GM12801 (cell line): ENCODE results near the gene SNX19.

Source experiments
- TF ChIP-seq, protein P1 (sequence below): IDR thresholded peaks from one replicate; pipeline ENCODE4 v1.5.1; 2011; ENCODE audit warnings: control low read depth; ENCODE audit not compliant: insufficient read length; ENCODE audit errors: extremely low read depth

SNX19 gene

GRCh38 chr11:130904380-130904779, 11.9 kb downstream of the SNX19 start:
- TF ChIP-seq, protein P1, sequence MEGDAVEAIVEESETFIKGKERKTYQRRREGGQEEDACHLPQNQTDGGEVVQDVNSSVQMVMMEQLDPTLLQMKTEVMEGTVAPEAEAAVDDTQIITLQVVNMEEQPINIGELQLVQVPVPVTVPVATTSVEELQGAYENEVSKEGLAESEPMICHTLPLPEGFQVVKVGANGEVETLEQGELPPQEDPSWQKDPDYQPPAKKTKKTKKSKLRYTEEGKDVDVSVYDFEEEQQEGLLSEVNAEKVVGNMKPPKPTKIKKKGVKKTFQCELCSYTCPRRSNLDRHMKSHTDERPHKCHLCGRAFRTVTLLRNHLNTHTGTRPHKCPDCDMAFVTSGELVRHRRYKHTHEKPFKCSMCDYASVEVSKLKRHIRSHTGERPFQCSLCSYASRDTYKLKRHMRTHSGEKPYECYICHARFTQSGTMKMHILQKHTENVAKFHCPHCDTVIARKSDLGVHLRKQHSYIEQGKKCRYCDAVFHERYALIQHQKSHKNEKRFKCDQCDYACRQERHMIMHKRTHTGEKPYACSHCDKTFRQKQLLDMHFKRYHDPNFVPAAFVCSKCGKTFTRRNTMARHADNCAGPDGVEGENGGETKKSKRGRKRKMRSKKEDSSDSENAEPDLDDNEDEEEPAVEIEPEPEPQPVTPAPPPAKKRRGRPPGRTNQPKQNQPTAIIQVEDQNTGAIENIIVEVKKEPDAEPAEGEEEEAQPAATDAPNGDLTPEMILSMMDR, result no peak

- TF ChIP-seq, protein P1, result no peak
These were observed 13.9 kb downstream of the SNX19 start for GRCh38 chr11:130902380-130902779.

DNA sequence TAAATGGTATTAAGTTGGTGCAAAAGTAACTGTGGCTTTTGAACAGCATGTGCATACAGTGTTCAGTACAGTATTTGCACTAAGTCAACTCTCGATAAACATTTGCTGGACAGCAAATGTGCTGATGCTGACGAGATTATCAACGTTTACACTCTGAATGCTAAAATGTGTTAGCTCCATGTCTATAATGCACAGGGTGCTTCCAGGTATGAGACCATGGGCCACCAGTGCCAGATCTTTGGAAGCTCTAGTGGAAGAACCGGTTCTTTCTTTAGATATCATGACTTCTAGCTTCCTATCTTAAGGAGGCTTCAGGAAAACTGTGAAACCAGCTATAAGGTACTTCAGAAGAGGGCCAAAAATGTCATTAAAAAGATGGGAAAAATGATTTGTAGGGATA, 17.2 kb downstream of the SNX19 start:
- TF ChIP-seq, protein P1, result no peak

GRCh38 chr11:130897262-130898182, 18.8 kb downstream of the SNX19 start:
- TF ChIP-seq, protein P1, result no peak

GRCh38 chr11:130894322-130895025, 21.8 kb downstream of the SNX19 start:
- TF ChIP-seq, protein P1, result no peak

DNA sequence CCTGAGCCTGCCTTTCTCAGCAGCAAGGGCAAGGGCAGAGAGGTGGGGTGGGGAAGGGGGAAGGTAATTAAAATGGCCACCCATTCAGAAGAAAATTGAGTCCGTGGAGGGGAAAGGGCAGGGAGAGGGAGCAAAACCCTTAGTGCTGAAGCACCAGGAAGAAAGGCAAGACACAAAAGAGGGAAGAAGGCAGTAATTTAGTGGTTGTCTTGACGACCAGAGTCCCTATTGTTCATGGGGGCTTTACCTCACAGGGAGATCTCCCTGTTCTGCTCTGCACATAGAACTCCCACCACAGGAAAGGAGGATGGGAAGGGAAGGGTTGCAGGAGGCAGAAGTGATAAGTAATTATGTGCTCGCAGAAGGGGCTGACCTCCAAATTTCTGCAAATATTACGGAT, 23.4 kb downstream of the SNX19 start:
- TF ChIP-seq, protein P1, result no peak

GRCh38 chr11:130891326-130891725, 25.0 kb downstream of the SNX19 start:
- TF ChIP-seq, protein P1, result no peak
